Endometrial microvascular endothelial cells (primary cell): ENCODE results near the gene ZNHIT6. TPM values are rescaled to one million over a fixed set of nuclear protein-coding genes. Genes with fewer than 3 reads are reported as not detected.
"Not testable (repeated sequence)": the region's sequence is repeated elsewhere in the genome, so short reads cannot be mapped to it uniquely, and the experiment has no call there.

ENCODE experiments used
- in situ Hi-C: cut with HindIII; loops from 2 replicates; pipeline ENCODE4 v1.10.0; 2017; ENCODE audit warnings: low sequenced_read_pairs, low pct_unique_long_range_greater_than_20kb; ENCODE audit errors: inconsistent ontology term
- total RNA-seq: library from RNA; depleted of rRNA; stranded (reverse); fragments of >200 nt; gene quantifications from one replicate; pipeline ENCODE4 v1.2.3, GENCODE V29; 2015; ENCODE audit errors: inconsistent ontology term

ZNHIT6 gene
- total RNA-seq, 1 donor from 2014 or later = 15.1 TPM

DNA sequence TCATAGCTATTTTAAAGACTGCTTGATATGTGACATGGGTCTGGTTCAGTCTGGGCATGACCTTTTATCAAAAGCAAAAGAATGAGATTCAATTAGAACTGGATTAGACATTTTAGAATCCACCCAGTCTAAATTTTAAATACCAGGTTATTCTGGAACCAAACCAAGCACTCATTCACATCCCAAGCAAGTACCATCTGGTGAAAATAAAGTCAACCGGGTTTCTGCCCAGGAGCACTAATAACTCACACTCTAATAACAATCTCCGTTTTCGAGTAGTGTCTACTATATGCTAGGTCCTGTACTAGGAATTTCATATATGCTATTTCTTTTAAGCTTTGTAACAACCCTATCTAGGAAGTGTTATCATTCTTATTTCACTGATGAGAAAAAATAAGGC, 30.6 kb downstream of the ZNHIT6 start:
- in situ Hi-C loops = no loop called here

DNA sequence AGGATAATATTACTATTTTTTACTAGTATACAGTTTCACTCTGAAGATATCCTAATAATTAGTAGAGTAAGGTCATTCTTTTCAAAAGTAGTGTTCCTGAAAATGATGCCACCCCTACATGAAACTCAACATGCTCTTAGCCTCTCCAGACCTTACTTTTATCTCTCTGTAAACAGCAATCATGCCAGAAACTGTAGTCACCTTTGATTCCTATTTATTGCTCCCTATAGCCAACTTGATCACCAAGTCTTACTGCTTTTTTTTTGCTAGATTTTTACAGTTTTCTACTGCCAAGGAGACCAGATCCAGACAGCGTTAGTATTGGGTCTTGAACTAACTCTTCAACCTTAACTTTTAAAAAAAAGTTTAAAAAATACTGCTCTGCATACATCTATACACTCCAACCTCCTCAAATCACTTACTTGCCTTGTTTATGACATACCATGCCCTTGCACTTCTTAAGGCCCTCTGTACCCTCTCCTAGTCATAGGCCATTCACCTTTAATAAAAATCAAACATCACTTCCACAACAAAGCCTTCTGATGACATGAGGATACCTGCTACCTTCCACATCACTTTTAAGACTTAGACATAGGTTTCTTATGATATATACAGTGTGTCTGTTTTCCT, 36.1 kb downstream of the ZNHIT6 start:
- in situ Hi-C loops = no loop called here

DNA sequence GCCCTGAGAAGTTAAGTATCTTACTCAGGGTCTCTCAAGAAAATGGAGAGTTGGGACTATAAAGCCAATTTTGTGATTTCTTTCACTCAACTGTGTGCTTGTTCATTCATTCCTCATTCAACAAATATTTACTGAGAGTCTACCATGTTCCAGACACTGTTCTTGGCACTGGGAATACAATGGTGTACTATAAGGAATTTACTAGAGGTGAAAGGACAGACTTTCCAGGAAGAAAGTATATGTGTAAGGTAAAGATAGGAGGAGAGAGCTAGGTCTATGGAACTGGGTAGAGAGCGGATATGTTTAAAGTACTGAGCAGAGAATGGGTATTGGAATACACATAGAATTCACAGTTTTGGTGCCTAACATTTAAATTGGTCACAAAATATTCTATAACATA, 42.3 kb downstream of the ZNHIT6 start:
- in situ Hi-C loops = no loop called here

DNA sequence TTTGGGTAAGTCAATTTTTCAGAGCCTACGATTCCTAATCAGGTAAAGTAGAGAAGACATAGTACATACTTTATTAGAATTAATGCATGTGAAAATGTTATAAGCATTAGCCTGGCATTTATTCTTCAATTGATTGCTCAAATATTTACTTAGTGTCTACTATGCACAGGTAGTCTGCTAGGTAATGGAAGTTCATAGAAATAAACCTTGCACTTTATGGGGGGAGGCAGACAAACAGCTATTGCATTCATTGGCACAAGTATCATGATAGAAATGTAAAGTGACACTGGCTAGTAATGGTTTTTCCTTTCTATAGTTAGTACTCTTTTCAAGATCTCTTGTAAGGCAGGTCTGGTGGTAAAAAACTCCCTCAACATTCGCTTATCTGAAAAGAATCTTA, 44.9 kb downstream of the ZNHIT6 start:
- in situ Hi-C loops = no loop called here

DNA sequence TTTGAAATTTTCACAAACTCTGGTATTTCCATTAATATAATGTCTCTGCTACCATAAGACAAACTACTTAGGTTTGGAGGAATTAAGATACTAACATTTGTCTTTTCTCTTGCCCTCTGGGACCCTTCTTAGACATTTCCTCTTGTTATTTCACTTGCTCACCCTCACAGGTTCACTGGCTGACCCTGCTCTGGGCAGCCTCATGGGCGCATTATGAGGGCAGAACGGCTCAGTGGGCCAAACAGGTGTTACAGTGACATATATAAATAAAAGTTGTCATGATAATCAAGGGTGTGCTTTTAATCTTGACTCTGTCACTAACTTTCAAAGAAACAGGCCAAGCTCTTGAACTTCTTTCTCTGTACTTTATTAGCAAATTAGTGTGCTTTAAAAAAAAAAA, 46.5 kb downstream of the ZNHIT6 start:
- in situ Hi-C loops = no loop called here

DNA sequence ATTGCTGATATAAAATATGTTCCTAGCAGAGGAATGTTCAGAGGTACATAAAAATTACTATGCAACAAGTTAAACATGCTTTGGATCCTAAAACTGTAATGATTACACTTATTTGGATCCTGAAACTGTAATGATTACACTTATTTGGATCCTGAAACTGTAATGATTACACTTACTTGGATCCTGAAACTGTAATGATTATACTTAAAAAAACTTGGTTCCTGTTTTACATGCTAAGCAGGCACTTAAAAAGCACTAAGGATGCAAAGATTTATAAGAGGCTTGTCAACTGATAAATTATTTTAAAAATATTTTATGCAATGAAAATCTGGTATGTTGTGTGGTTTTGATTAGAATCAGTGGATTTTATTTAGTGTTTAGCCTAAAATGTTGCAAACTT, 47.7 kb downstream of the ZNHIT6 start:
- in situ Hi-C loops = no loop called here

DNA sequence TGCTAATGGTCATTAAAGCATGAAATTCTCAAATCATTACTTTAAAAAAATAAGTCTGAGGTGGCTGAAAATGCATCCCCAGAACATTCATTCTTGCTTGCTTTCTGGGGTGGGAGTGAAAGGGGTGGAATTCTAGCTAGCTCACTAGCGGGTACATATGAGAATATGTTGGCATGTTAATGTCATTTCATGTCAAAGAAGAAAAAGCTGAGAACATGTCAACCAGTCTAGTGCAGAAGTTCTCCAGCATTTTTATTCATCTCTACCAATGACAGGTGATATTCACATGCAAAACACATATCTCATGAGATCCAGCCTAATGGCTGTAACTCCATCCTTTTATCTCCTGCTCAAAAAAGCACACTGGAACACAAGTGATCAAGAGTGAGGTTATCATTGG, 49.1 kb downstream of the ZNHIT6 start:
- in situ Hi-C loops = no loop called here

DNA sequence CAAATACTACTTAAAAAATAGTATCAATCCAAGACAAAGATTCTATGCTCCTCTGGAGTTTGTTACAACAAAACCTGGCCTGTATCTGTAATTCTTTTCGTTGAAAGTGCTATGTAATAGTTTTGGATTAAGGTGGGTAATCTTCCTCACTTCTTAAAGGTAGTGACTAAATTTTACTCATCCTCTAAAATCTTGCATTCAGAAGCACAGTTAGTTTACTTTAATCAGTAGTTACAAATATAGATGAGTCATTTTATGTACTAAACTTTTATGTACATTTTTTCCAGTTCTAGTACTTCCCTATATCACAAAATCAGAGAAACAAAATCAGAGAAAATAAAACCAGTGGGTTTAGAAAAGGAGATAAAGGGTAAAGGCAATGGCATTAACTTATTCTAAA, 51.3 kb downstream of the ZNHIT6 start:
- in situ Hi-C loops = no loop called here

DNA sequence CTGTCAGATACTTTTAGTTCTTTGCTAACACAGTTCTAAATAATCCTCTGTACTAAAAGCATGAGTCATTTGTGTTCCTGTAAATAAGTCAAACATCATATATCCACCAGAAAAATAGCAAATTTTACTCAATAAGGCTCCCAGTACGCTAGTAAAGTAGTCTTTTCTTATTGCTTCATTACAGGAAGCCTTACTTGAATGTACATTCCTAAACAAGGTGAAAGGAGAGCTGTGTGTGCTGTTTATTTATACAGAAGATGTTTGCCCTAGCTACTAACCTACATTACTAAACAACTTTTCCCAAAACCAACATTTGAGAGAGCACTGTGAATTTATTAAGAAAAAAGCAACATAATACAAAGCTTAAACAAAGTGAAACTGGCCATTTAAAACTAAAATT, 52.0 kb downstream of the ZNHIT6 start:
- in situ Hi-C loops = no loop called here

DNA sequence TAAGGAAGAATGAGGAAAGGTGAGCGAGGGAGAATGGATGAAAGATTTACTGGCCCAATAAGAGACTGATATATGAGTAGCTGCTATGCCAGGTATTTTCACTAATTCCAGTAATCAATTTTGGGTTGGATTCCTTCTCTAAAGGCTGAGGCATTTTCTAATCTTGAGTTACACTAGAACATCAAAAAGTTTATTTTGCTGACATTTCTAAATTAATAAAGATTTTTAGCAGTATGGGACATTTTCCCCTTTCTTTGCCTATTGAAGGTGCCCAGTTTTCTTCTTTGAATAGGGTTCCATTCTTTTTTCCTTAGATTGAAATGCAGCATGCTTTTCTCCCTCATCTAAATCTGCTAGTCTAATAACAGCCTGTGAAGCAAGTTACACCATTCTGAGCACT, 52.9 kb downstream of the ZNHIT6 start:
- in situ Hi-C loops = no loop called here

DNA sequence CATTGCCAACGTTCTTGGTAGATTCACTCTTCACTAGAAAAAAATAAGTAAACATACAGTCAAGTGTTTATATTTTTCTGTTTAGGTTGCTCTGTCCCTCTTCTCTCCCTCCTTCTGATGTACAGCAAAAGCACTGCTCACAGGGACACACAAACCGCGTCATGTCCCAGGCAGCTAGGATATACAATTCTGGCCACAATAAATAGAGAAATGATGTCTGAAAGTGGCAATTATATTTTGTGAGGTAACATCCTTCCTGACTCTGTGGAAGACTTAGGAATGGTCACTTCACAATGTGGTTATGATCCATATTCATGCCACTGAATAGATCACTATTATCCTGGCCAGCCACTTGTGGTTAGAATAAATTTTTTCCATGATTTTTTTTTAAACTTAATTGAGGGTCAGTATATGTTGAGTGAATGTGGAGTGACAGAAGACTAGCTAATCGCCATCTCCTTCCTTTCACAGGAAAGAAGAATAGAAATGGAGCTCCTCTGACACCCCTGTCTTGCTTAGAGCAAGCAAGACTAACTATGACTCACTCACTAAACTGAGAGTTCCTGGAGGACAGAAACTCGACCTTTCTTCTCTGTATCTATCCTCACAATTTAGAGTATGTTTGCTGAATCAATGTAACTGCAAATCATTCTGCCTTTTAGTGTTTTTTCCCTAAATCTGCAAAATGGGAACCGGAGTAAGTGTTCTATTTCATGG, 54.0 kb downstream of the ZNHIT6 start:
- in situ Hi-C loops = no loop called here

DNA sequence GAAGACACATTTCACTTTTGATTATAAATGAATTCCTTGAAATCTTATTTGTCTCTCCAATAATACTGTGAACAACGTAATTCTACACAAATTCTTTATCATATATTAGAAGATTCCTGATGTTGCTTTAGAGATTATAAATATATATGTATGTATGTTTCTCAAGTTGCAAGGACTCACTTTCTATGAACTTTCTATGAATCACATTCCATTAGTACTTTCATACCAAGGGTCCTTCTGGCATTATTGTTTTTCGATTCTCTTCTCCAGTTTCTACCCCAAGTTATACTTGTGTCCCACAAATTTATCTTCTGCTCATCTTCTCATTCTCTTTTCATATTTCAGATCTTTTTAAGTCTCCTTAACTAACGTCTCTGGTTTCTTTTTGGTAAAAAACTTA, 55.9 kb downstream of the ZNHIT6 start:
- in situ Hi-C loops = no loop called here

DNA sequence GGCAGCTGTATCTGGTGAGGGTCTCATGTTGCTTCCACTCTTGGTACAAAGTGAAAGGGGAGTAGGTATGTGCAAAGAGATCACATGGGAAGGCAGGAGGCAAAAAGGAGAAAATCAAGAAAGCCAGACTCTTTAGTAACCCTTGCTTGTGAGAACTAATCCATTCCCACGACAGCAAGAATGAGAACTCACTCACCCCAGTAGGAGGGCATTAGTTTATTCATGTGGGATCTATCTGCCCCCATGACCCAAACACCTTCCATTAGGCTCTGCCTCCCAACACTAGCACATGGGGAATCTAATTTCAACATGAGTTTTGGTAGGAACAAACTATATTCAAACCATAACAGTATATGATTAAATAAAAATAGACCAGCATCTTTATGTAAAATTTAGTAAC, 57.6 kb downstream of the ZNHIT6 start:
- in situ Hi-C loops = no loop called here

DNA sequence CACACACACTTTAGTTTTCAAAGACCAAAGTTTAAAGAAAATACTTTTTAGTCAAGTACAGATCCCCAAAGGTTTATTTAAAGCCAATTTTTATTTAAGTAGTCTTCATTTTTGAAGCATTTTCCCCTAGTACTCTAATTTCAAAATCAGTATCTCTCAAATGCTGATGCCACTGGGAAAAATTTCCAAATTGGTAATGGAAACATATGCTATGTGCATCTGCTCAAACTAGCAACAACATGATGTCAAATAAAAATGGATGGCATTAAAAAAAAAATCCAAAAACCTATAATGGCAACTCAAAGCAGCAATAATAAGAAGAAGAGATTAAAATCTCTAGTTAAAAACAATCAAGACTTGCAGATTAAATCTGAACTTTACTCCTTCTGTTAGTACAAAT, 58.6 kb downstream of the ZNHIT6 start:
- in situ Hi-C loops = no loop called here

DNA sequence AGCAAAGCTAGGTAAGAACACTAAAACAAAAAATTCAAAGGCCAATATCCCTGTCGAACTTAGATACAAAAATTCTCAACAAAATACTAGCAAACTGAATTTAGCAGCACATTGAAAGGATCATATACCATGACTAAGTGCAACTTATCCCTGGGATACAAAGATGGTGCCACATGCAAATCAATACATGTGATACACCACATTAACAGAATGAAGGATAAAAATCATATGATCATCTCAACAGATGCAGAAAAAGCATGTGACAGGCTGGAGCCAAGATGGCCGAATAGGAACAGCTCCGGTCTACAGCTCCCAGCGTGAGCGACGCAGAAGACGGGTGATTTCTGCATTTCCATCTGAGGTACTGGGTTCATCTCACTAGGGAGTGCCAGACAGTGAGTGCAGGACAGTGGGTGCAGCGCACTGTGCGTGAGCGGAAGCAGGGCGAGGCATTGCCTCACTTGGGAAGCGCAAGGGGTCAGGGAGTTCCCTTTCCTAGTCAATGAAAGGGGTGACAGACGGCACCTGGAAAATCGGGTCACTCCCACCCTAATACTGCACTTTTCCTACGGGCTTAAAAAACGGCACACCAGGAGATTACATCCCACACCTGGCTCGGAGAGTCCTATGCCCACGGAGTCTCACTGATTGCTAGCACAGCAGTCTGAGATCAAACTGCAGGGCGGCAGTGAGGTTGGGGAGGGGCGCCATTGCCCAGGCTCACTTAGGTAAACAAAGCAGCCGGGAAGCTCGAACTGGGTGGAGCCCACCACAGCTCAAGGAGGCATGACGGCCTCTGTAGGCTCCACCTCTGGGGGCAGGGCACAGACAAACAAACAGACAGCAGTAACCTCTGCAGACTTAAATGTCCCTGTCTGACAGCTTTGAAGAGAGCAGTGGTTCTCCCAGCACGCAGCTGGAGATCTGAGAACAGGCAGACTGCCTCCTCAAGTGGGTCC, 66.4 kb downstream of the ZNHIT6 start:
- in situ Hi-C loops = not testable (repeated sequence)

DNA sequence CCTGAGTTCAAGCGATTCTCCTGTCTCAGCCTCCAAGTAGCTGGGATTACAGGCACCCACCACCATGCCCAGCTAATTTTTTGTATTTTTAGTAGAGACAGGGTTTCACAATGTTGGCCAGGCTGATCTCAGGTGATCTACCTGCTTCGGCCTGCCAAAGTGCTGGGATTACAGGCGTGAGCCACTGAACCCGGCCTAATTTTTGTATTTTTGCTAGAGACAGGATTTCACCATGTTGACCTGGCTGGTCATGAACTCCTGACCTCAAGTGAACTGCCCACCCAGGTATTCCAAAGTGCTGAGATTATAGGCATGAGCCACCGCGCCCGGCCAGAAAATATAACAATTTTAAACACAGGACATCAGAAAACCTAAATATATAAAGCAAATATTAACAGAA, 68.3 kb downstream of the ZNHIT6 start:
- in situ Hi-C loops = not testable (repeated sequence)

DNA sequence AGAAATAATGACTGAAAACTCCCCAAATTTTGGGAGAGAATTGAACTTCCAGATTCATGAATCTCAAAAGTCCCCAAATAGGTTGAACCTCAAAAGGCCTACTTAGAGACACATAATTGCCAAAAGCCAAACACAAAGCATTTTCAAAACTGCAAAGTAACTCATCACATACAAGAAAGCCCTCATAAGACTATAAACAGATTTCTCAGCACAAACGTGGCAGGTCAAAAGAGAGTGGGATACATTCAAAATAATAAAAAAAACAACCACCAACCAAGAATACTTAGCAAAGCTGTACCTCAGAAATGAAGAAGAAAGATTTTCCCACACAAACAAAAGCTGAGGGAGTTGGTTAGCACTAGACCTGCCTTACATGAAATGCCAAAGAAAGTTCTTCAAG, 69.8 kb downstream of the ZNHIT6 start:
- in situ Hi-C loops = no loop called here

DNA sequence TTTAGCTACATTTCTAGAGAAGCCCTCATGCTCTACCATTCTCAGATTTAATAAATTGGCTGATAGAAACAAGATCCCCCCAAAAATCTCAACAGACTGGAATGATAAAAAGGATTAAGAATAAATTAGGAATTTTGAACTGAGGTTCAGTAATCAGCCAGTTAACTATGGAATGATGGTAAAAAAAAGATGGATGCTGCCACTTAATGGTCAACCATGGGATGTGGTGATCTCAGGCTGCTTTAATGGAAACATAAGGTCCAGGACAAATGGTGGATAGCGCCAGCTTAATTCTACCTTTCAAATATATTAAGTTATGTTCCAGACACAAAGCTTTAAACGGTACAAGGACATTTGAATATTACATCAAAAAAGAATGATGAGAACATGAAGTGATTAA, 77.7 kb downstream of the ZNHIT6 start:
- in situ Hi-C loops = no loop called here

DNA sequence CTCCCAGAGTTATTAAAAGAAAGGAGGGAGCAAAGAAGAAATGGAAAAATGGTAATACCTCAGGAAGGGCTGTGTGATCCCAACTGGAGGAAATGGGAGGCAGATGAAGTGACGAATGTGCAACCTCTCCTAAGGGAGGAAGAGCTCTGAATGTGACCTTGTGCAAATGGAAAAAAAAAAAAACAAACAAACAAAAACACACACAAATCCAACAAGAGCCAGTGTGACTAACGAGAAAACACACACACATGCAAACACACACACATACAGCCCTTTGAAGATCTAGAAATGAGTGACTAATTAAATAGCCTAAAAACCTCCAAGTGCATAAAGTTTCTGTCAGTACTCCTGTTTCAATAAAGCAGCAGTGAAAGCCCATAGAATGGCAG, 78.7 kb downstream of the ZNHIT6 start:
- in situ Hi-C loops = no loop called here
